ENCODE measurements around the gene ANKS1B.

Gene ANKS1B

GRCh38 chr12:98896938-98897337, 1087.8 kb downstream of the ANKS1B start:
- no peak for DNase-seq

GRCh38 chr12:98895086-98895651, 1089.6 kb downstream of the ANKS1B start:
- no peak for DNase-seq

- DNase-seq, result no peak
These were observed 1090.2 kb downstream of the ANKS1B start for GRCh38 chr12:98894412-98895085.

- no peak for DNase-seq
These were observed 1090.9 kb downstream of the ANKS1B start for GRCh38 chr12:98893675-98894411.

- no peak for DNase-seq
These were observed 1091.5 kb downstream of the ANKS1B start for GRCh38 chr12:98893126-98893674.

GRCh38 chr12:98885778-98886177, 1099.0 kb downstream of the ANKS1B start:
- no peak for DNase-seq

- DNase-seq, result no peak
These were observed 1101.5 kb downstream of the ANKS1B start for GRCh38 chr12:98883231-98883630.

- no peak for DNase-seq
These were observed 1102.2 kb downstream of the ANKS1B start for GRCh38 chr12:98882526-98882925.

- no peak for DNase-seq
These were observed 1111.0 kb downstream of the ANKS1B start for GRCh38 chr12:98873776-98874175.

GRCh38 chr12:98870504-98870903, 1114.2 kb downstream of the ANKS1B start:
- no peak for DNase-seq

GRCh38 chr12:98869886-98870503, 1114.7 kb downstream of the ANKS1B start:
- no peak for DNase-seq

GRCh38 chr12:98868538-98868937, 1116.2 kb downstream of the ANKS1B start:
- DNase-seq, result no peak

- DNase-seq, result no peak
These were observed 1116.7 kb downstream of the ANKS1B start for GRCh38 chr12:98868076-98868475.

GRCh38 chr12:98864363-98864762, 1120.4 kb downstream of the ANKS1B start:
- no peak for DNase-seq

GRCh38 chr12:98863167-98863566, 1121.6 kb downstream of the ANKS1B start:
- no peak for DNase-seq

- no peak for DNase-seq
These were observed 1123.5 kb downstream of the ANKS1B start for GRCh38 chr12:98861251-98861650.

GRCh38 chr12:98856897-98857540, 1127.7 kb downstream of the ANKS1B start:
- DNase-seq, result no peak

GRCh38 chr12:98852181-98852580, 1132.6 kb downstream of the ANKS1B start:
- no peak for DNase-seq

- DNase-seq, result no peak
These were observed 1137.5 kb downstream of the ANKS1B start for GRCh38 chr12:98847242-98847641.

- no peak for DNase-seq
These were observed 1138.8 kb downstream of the ANKS1B start for GRCh38 chr12:98845957-98846356.

GRCh38 chr12:98840325-98840724, 1144.4 kb downstream of the ANKS1B start:
- no peak for DNase-seq

- no peak for DNase-seq
These were observed 1146.5 kb downstream of the ANKS1B start for GRCh38 chr12:98838231-98838647.
